Activated T-cell treated with anti-CD3 and anti-CD28 coated beads, Interleukin-2, amount 50 U/mL, for 1 hour (primary cell): Measurements from ENCODE around the gene IFNA21.
"Not testable (repeated sequence)": the region's sequence is repeated elsewhere in the genome, so short reads cannot be mapped to it uniquely, and the experiment has no call there.

ENCODE experiments used
- DNase-seq: peaks from one replicate; pipeline ENCODE4 v3.0.0-alpha.2; 2020

Gene IFNA21

GRCh38 chr9:21137020-21137419, 29.4 kb downstream of the IFNA21 start:
- DNase-seq, result no peak

GRCh38 chr9:21135736-21136135, 30.7 kb downstream of the IFNA21 start:
- DNase-seq, result no peak

GRCh38 chr9:21128186-21128585, 38.3 kb downstream of the IFNA21 start:
- DNase-seq, result not testable (repeated sequence)

GRCh38 chr9:21121595-21122251, 44.7 kb downstream of the IFNA21 start:
- DNase-seq, result no peak

- no peak for DNase-seq
Observed at GRCh38 chr9:21121079-21121478, 45.4 kb downstream of the IFNA21 start.

GRCh38 chr9:21119093-21119770, 47.2 kb downstream of the IFNA21 start:
- DNase-seq, result no peak
